Thyroid gland (tissue), 4 donors: ENCODE measurements around the gene CYB5R4. TPM values are rescaled to one million over a fixed set of nuclear protein-coding genes. Genes with fewer than 3 reads are reported as not detected.
"Not testable (repeated sequence)": the region's sequence is repeated elsewhere in the genome, so short reads cannot be mapped to it uniquely, and the experiment has no call there.

Experiments
- DNase-seq, 2 donors: peaks; one replicate each; pipeline ENCODE4 v3.0.0-alpha.2; 2019
- H3K27ac ChIP-seq, 3 donors: fragments of 200-600 bp; sonication (generic); 1 replicate in 2 of 3; 2 replicates in 1 of 3; pipeline ENCODE4 v1.5.1; 2016 to 2019; ENCODE audit warnings: mild to moderate bottlenecking in 1 of 3, moderate library complexity in 1 of 3
- H3K27me3 ChIP-seq: fragments of 200-600 bp; sonication (generic); one replicate; pipeline ENCODE4 v1.5.1; 2019
- H3K36me3 ChIP-seq, 2 donors: fragments of 200-600 bp; sonication (generic); one replicate each; pipeline ENCODE4 v1.5.1; 2016 to 2019
- H3K4me1 ChIP-seq, 2 donors: fragments of 200-600 bp; sonication (generic); one replicate each; pipeline ENCODE4 v1.5.1; 2017 to 2019
- H3K4me3 ChIP-seq, 3 donors: fragments of 200-600 bp; sonication (generic); replicated peaks in 1 of 3; 1 replicate in 2 of 3; 2 replicates in 1 of 3; pipeline ENCODE4 v1.5.1; 2016; ENCODE audit warnings: mild to moderate bottlenecking in 1 of 3
- H3K9me3 ChIP-seq: fragments of 200-600 bp; sonication (generic); one replicate; pipeline ENCODE4 v1.5.1; 2017
- POLR2A ChIP-seq, 2 donors: fragments of 450-650 bp; IDR thresholded peaks; one replicate each; pipeline ENCODE4 v1.6.1; 2017; ENCODE audit warnings: antibody characterized with exemption in 2 of 2, mild to moderate bottlenecking in 2 of 2, moderate library complexity in 1 of 2
- WGBS, 2 donors: methylation state at CpG; one replicate each; pipeline ENCODE4 v1.1.5; 2017; 5-methylcytosine and 5-hydroxymethylcytosine counted together
- intact Hi-C: fragments of 100-400 bp; cut with DNase I; formaldehyde crosslinking; loops from one replicate; pipeline ENCODE4 v1.15.1; 2023
- total RNA-seq, 4 donors: library from RNA; depleted of rRNA; stranded (reverse); fragments of >200 nt; gene quantifications; one replicate each; pipeline ENCODE4 v1.2.3, GENCODE V29; 2016
- TF ChIP-seq, protein P1 (sequence below), 6 experiments: fragments of 200-600 bp in 3 of 6; fragments of 450-650 bp in 3 of 6; sonication (generic) in 3 of 6; IDR thresholded peaks; one replicate each; pipeline ENCODE4 v1.5.1; 2016 to 2019; ENCODE audit warnings: antibody characterized with exemption in 6 of 6, mild to moderate bottlenecking in 2 of 6, inconsistent platforms in 1 of 6, moderate library complexity in 1 of 6

CYB5R4 gene
- total RNA-seq, 4 donors from 2014 or later: 6.4 to 12.5 (median 9.0) TPM

DNA sequence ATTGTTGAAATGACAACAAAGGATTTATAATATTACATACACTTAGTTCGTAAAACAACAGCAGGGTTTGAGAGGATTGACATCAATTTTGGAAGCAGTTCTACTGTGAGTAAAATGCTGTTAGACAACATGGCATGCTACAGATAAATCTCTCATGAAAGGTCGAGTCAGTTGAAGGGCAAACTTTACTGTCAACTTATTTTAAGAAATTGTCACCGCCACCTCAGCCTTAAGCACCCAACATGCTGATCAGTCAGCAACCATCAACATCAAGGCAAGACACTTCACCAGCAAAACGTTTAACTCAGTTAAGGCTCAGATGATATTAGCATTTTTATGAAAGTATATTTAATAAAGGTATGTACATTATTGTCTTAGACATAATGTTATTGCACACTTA, 31.0 kb downstream of the CYB5R4 start:
- Histone ChIP-seq H3K9me3 (no peaks in the 10 kb centered on the region), H3K27me3 (no peaks in the 10 kb centered on the region), H3K36me3 (no peaks in the 10 kb centered on the region), H3K4me1 (peaks cover 4% of the 10 kb centered on the region in 2 donors), H3K27ac (no peak overlapping the region), H3K4me3 (no peak overlapping the region)
- no peak for DNase-seq
- 92 to 96% methylated on average over 4 of the region's 4 CpGs for WGBS, 2 donors
- TF ChIP-seq, protein P1, sequence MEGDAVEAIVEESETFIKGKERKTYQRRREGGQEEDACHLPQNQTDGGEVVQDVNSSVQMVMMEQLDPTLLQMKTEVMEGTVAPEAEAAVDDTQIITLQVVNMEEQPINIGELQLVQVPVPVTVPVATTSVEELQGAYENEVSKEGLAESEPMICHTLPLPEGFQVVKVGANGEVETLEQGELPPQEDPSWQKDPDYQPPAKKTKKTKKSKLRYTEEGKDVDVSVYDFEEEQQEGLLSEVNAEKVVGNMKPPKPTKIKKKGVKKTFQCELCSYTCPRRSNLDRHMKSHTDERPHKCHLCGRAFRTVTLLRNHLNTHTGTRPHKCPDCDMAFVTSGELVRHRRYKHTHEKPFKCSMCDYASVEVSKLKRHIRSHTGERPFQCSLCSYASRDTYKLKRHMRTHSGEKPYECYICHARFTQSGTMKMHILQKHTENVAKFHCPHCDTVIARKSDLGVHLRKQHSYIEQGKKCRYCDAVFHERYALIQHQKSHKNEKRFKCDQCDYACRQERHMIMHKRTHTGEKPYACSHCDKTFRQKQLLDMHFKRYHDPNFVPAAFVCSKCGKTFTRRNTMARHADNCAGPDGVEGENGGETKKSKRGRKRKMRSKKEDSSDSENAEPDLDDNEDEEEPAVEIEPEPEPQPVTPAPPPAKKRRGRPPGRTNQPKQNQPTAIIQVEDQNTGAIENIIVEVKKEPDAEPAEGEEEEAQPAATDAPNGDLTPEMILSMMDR (IDR thresholded peaks at IDR 0.05): no peak
- TF ChIP-seq POLR2A (IDR thresholded peaks at IDR 0.05): no peak
- intact Hi-C loops: no loop called here

DNA sequence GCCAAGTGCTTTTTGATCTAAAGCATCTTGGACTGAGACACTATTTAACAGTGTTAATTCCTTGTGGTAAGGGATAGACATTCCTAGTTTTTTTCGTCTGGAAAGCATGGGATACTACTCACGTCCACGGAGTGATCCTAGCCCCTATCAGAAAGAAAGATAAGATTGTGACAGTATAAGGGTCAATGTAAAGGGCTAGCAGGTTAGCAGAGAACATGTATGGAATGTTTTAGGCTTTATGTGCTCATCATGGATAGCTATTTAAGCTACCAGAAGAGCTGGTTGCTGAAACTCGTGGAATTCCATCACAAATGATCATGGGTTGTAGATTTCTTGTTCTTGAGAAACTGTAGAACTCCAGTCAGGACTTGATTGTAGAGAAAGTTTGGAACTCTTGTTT, 32.1 kb downstream of the CYB5R4 start:
- Histone ChIP-seq H3K4me3 (no peak overlapping the region), H3K9me3 (no peaks in the 10 kb centered on the region), H3K36me3 (no peaks in the 10 kb centered on the region), H3K4me1 (peaks cover 4% of the 10 kb centered on the region in 2 donors), H3K27me3 (no peaks in the 10 kb centered on the region), H3K27ac (no peak overlapping the region)
- 92 to 94% methylated on average over 4 of the region's 4 CpGs for WGBS, 2 donors
- DNase-seq: no peak
- intact Hi-C loops: no loop called here
- TF ChIP-seq, protein P1 (IDR thresholded peaks at IDR 0.05): no peak
- TF ChIP-seq POLR2A (IDR thresholded peaks at IDR 0.05): no peak

DNA sequence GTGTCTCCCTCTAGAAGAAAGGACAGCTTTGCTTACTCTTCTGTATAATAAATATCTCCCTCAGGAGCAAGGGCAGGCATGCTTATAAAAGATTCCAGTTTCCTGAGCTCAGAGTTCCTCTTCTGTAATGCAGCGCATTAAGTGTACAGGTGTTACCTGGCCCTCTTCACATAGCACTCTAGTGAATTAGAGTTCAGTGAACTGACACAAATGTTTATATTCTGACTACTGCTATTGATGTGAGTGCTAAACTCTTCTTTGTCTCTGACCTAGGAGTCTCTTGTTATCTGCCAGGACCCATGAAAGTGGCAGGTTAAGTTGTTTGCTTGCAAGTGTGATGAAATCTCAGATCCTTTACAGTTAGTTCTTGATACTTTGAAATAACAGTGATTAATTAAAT, 33.5 kb downstream of the CYB5R4 start:
- TF ChIP-seq, protein P1 (IDR thresholded peaks at IDR 0.05): no peak
- TF ChIP-seq POLR2A (IDR thresholded peaks at IDR 0.05): no peak
- DNase-seq: no peak
- H3K4me3 ChIP-seq: no peak overlapping the region
- intact Hi-C loops: no loop called here
- no peaks in the 10 kb centered on the region for H3K36me3 ChIP-seq
- WGBS, 2 donors: 62 to 65% methylated on average over 1 of the region's 1 CpG
- H3K9me3 ChIP-seq: no peaks in the 10 kb centered on the region
- H3K4me1 ChIP-seq: peaks cover 4% of the 10 kb centered on the region in 2 donors
- no peak overlapping the region for H3K27ac ChIP-seq
- H3K27me3 ChIP-seq: no peaks in the 10 kb centered on the region

DNA sequence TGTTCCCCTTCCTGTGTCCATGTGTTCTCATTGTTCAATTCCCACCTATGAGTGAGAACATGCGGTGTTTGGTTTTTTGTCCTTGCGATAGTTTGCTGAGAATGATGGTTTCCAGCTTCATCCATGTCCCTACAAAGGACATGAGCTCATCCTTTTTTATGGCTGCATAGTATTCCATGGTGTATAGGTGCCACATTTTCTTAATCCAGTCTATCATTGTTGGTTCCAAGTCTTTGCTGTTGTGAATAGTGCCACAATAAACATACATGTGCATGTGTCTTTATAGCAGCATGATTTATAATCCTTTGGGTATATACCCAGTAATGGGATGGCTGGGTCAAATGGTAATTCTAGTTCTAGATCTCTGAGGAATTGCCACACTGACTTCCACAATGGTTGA, 37.6 kb downstream of the CYB5R4 start:
- H3K9me3 ChIP-seq, H3K36me3 ChIP-seq, H3K27ac ChIP-seq, intact Hi-C loops, H3K4me3 ChIP-seq, H3K27me3 ChIP-seq, H3K4me1 ChIP-seq, DNase-seq: not testable (repeated sequence)
- 96 to 100% methylated on average over 2 of the region's 2 CpGs for WGBS, 2 donors

DNA sequence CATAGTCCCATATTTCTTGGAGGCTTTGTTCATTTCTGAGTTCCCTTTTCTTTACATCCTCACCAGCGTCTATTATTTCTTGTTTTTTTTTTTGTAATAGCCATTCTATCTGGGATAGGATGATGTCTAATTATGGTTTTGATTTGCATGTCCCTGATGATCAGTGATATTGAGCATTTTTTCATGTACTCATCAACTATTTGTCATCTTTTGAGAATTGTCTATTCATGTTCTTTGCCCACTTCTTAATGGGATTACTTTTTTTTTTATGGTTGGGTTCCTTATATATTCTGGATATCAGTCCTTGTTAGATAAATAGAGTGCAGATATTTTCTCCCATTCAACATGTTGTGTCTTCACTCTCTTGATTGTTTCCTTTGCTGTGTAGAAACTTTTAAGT, 42.1 kb downstream of the CYB5R4 start:
- TF ChIP-seq, protein P1 (IDR thresholded peaks at IDR 0.05): no peak
- no peak for TF ChIP-seq POLR2A (IDR thresholded peaks at IDR 0.05)
- H3K9me3 ChIP-seq: no peaks in the 10 kb centered on the region
- no peak for DNase-seq
- intact Hi-C loops: no loop called here
- H3K4me3 ChIP-seq: no peak overlapping the region
- no peaks in the 10 kb centered on the region for H3K36me3 ChIP-seq
- H3K4me1 ChIP-seq: no peaks in the 10 kb centered on the region
- no peak overlapping the region for H3K27ac ChIP-seq
- WGBS, 2 donors: 92 to 98% methylated on average over 1 of the region's 1 CpG
- no peaks in the 10 kb centered on the region for H3K27me3 ChIP-seq

DNA sequence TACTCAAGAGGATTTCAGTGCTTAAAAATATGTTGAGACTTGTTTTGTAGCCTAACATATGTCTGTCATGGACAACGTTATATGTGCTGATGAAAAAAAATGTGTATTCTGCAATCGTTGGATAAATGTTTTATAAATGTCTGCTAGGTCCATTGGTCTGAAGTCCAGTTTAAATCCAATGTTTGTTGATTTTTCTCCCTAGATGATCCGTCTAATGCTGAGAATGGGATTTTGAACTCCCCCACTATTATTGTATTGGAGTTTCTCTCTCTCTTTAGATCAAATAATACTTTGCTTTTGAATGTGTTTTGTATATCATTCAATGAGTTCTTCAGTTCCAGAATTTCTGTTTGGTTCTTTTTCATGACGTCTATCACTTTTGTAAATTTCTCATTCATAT, 44.9 kb downstream of the CYB5R4 start:
- intact Hi-C loops: no loop called here
- no peak for DNase-seq
- Histone ChIP-seq H3K9me3 (no peaks in the 10 kb centered on the region), H3K27ac (no peak overlapping the region), H3K36me3 (no peaks in the 10 kb centered on the region), H3K27me3 (no peaks in the 10 kb centered on the region), H3K4me3 (no peak overlapping the region), H3K4me1 (no peaks in the 10 kb centered on the region)
- TF ChIP-seq POLR2A (IDR thresholded peaks at IDR 0.05): no peak
- TF ChIP-seq, protein P1 (IDR thresholded peaks at IDR 0.05): no peak
- WGBS, 2 donors: 90 to 93% methylated on average over 4 of the region's 4 CpGs
